Posterior vena cava (tissue), 2 donors: Measurements from ENCODE around the gene ZNF394. TPM values are rescaled to one million over a fixed set of nuclear protein-coding genes. Genes with fewer than 3 reads are reported as not detected.

Source experiments
- DNase-seq: peaks from one replicate; pipeline ENCODE4 v3.0.0-alpha.2; 2020; ENCODE audit warnings: low spot score
- intact Hi-C, 2 donors: fragments of 100-400 bp; cut with DNase I; formaldehyde crosslinking; loops; one replicate each; pipeline versions ENCODE4 v1.14.1 to v1.14.2; 2022 to 2023
- total RNA-seq, 2 donors: library from RNA; stranded (reverse); fragmentation: NEBNext Ultra II Directional; extraction: Animal tissue kit (Norgen Biotek cat#: 25700); gene quantifications; one replicate each; pipeline ENCODE4 v1.2.1, GENCODE V29; 2021
- donor health status: DM: yes; HTN: yes; CAD: no.
- donor health status: DM: yes; HTN: yes; CAD: no.

The ZNF394 gene
- total RNA-seq, 2 donors from 2014 or later: 17.5 to 20.0 TPM

GRCh38 chr7:99457050-99457649, 42.9 kb downstream of the ZNF394 start:
- no peak for DNase-seq
- intact Hi-C loops: no loop called here

- intact Hi-C loops: no loop called here
- DNase-seq: no peak
Measured at GRCh38 chr7:99456288-99456687, 43.8 kb downstream of the ZNF394 start.

GRCh38 chr7:99455874-99456273, 44.2 kb downstream of the ZNF394 start:
- DNase-seq: no peak
- intact Hi-C loops: no loop called here

- intact Hi-C loops: loop anchor here in 1 of 2 donors (5.0 kb wide), 1 partner anchor 46 kb away; the partner anchor contains the start of genes BUD31 and PDAP1
- DNase-seq: no peak
Measured at GRCh38 chr7:99453105-99453504, 47.0 kb downstream of the ZNF394 start.

GRCh38 chr7:99452541-99452940, 47.5 kb downstream of the ZNF394 start:
- intact Hi-C loops: loop anchor here in 1 of 2 donors (5.0 kb wide), 1 partner anchor 45 kb away; the partner anchor contains the start of genes BUD31 and PDAP1
- no peak for DNase-seq

GRCh38 chr7:99451936-99452335, 48.1 kb downstream of the ZNF394 start:
- intact Hi-C loops: loop anchor here in 1 of 2 donors (5.0 kb wide), 1 partner anchor 45 kb away; the partner anchor contains the start of genes BUD31 and PDAP1
- no peak for DNase-seq

- intact Hi-C loops: no loop called here
- DNase-seq: no peak
Measured at GRCh38 chr7:99449326-99449725, 50.8 kb downstream of the ZNF394 start.

GRCh38 chr7:99448855-99449254, 51.2 kb downstream of the ZNF394 start:
- intact Hi-C loops: no loop called here
- no peak for DNase-seq

GRCh38 chr7:99447943-99448342, 52.1 kb downstream of the ZNF394 start:
- DNase-seq: no peak
- intact Hi-C loops: loop anchor here in 1 of 2 donors (2.0 kb wide), 1 partner anchor 57 kb away; the partner anchor contains the start of gene ZKSCAN5

- DNase-seq: no peak
- intact Hi-C loops: loop anchor here in 1 of 2 donors (2.0 kb wide), 1 partner anchor 59 kb away; the partner anchor contains the start of gene ZKSCAN5
Measured at GRCh38 chr7:99446096-99446495, 54.0 kb downstream of the ZNF394 start.

Other genes with a start within 250 kb of the ZNF394 start
- not detected for gene MYH16, start 227.4 kb downstream of the ZNF394 start, total RNA-seq
- gene ARPC1A, start 174.4 kb downstream of the ZNF394 start, total RNA-seq: 10 to 100 TPM; 74.4 to 85.5 TPM
- gene ARPC1B, start 125.6 kb downstream of the ZNF394 start, total RNA-seq: 100 to 1,000 TPM; 102 to 144 TPM
- gene PDAP1, start 91.7 kb downstream of the ZNF394 start, total RNA-seq: 10 to 100 TPM; 84.1 to 95.6 TPM
- gene BUD31, start 91.3 kb downstream of the ZNF394 start, total RNA-seq: 10 to 100 TPM; 48.2 to 57.1 TPM
- gene PTCD1, start 61.5 kb downstream of the ZNF394 start, total RNA-seq: 1 to 10 TPM; 3.1 to 5.6 TPM
- gene CPSF4, start 61.3 kb downstream of the ZNF394 start, total RNA-seq: 10 to 100 TPM; 22.9 to 25.7 TPM
- gene ATP5MF, start 34.1 kb downstream of the ZNF394 start, total RNA-seq: 100 to 1,000 TPM; 143 to 200 TPM
- 1 to 10 TPM; 8.0 to 9.8 TPM for gene ZNF789, start 27.4 kb downstream of the ZNF394 start, total RNA-seq
- 1 to 10 TPM; 5.9 to 7.0 TPM for gene ZKSCAN5, start 4.4 kb upstream of the ZNF394 start, total RNA-seq
- 1 to 10 TPM; 3.2 to 5.4 TPM for gene FAM200A, start 51.8 kb upstream of the ZNF394 start, total RNA-seq
- gene ZNF655, start 58.4 kb upstream of the ZNF394 start, total RNA-seq: 10 to 100 TPM; 55.2 to 75.5 TPM
- 1 to 10 TPM in 1 of 2 donors, under 1 TPM in 1; 0.57 to 2.0 TPM for gene TMEM225B, start 98.0 kb upstream of the ZNF394 start, total RNA-seq
- gene ZSCAN25, start 116.7 kb upstream of the ZNF394 start, total RNA-seq: 10 to 100 TPM; 10.9 to 12.4 TPM
- gene CYP3A5, start 179.7 kb upstream of the ZNF394 start, total RNA-seq: 1 to 10 TPM in 1 of 2 donors, under 1 TPM in 1; 0.62 to 1.8 TPM
- not detected for gene CYP3A7, start 234.9 kb upstream of the ZNF394 start, total RNA-seq